Islet precursor cell (in vitro differentiated cells): ENCODE measurements around the gene PPP1R12A.
"Not testable (repeated sequence)": the region's sequence is repeated elsewhere in the genome, so short reads cannot be mapped to it uniquely, and the experiment has no call there.

ENCODE experiments used
- DNase-seq: peaks from one replicate; pipeline ENCODE4 v3.0.0-alpha.2; 2018

PPP1R12A gene

GRCh38 chr12:79886917-79887519 is 47.9 kb downstream of the PPP1R12A start:
- DNase-seq: no peak

- DNase-seq: no peak
Observed at GRCh38 chr12:79885911-79886490, 48.9 kb downstream of the PPP1R12A start.

GRCh38 chr12:79884401-79885006 is 50.4 kb downstream of the PPP1R12A start:
- DNase-seq: no peak

GRCh38 chr12:79883216-79883615 is 51.7 kb downstream of the PPP1R12A start:
- no peak for DNase-seq

DNA sequence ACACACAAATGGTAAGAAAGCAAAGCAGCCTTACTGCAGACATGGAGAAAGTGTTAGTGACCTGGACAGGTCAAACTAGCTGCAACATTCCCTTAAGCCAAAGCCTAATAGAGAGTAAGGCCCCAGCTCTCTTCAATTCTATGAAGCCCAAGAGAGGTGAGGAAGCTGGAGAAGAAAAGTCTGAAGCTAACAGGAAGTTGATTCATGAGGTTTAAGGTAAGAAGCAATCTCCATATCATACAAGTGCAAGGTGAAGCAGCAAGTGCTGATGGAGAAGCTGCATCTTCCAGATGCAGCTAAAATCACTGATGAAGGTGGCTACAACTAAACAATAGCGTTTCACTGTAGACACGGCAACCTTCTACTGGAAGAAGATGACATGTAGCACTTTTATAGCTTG is 53.5 kb downstream of the PPP1R12A start:
- DNase-seq: no peak

GRCh38 chr12:79878506-79878905 is 56.4 kb downstream of the PPP1R12A start:
- not testable (repeated sequence) for DNase-seq

DNA sequence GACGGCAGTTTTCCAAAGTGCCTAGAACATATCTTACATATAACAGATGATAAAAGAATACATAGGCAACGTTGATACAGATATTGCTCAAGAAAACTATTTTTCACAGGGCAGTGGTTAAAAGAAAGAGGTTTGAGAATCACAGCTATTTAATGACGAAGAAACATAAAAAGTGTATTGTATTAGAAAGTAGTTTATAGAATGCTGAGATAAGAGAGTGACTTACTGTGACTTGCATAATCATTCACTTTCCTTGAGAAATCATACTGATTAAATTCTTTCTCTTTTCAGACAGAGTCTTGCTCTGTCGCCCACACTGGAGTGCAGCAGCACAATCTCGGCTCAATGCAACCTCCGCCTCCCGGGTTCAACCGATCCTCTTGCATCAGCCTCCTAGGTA is 57.7 kb downstream of the PPP1R12A start:
- no peak for DNase-seq

DNA sequence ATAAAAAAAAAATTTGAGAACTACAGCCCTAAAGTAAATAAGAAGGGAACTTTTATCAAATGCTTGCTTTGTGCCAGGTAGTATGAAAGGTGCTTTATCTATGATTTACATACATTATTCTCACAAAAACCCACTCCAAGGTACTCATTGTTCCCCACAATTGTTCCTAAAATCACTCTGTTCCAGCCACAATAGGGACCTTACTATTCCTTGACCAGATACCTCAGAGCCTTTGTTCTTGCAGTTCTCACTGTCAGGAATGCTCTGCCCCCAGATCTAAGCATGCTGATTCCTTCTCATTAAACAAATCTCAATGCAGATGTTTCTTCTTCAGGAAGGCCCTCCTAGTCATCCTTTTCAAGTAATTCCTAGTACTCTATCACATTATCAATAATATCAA is 60.2 kb downstream of the PPP1R12A start:
- DNase-seq: no peak

DNA sequence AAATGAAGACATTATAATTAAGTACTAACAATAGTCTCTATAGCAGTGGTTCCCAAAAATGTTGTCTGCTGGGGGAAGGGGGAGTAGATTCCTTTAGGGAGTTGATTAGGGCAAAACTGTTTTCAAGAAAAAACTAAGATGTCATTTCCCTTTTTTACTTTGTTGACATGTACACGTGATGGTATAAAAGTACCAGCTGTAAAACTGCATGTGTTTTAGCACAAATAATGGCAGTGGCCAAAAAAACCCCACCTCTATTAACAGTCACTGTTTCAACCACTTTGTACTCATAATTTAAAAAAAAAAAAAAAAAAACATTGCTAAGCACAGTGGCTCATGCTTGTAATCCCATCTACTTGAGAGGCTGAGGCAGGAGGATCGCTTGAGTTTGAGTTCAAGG is 61.7 kb downstream of the PPP1R12A start:
- DNase-seq: no peak

GRCh38 chr12:79871621-79872020 is 63.3 kb downstream of the PPP1R12A start:
- DNase-seq: no peak

GRCh38 chr12:79870916-79871315 is 64.0 kb downstream of the PPP1R12A start:
- no peak for DNase-seq

DNA sequence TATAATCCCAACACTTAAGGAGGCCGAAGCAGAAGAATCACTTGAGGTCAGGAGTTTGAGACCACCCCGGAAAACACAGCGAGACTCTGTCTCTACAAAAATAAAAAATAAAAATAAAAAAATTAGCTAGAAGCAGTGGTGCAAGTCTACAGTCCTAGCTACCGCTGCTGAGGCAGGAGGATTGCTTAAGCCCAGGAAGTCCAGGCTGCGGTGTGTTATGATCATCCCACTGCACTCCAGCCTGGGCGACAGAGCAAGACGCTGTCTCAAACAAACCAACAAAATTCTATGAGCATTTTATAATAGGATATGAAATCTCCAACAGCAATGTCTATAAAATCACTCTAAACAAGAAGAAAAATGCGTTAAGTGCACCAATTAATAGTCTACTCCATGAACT is 75.3 kb downstream of the PPP1R12A start:
- DNase-seq: no peak

DNA sequence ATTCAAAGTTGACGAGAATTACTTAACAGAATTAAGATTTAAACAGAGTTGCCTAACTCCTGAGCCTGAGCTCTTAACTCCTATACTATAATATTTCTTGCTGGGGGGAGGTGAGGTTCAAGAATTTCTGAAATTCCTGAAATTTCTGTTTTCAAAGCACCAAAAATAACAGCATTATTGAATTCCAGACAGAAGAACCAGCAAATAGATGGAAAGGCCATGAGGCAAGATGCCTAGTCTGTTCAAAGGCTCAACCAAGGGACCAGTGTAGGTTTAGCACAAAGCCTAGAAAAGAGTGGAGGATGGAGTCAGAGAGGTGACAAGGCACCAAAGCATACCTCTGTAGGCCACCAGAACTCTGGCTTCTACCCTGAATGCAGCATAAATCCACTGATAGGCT is 76.4 kb downstream of the PPP1R12A start:
- no peak for DNase-seq

- DNase-seq: no peak
Observed at GRCh38 chr12:79857675-79858074, 77.2 kb downstream of the PPP1R12A start.

DNA sequence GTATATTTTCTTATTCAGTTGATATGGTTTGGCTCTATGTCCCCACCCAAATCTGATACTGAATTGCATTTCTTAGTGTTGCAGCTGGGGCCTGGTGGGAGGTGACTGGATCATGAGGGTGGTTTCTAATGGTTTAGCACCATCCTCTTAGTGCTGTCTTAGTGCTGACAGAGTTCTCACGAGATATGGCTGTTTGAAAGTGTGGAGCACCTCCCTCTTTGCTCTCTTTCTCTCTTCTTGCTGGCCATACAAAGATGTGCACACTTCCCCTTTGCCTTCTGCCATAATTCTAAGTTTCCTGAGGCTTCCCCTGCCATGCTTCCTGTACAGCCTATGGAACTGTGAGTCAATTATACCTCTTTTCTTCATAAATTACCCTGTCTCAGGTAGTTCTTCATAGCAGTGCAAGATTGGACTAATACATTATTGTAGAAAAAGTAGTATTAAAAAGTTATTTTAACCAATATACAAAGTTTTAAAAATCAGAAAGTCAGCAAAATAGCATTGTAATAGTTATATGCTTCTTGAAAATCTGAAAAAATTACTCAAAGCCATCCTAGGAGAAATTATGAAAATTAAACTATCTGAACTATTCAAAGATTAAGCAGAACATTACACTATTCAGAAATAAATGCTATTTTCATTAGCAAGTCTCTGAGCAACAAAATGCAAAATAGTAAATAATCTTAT is 84.1 kb downstream of the PPP1R12A start:
- no peak for DNase-seq

GRCh38 chr12:79848339-79848738 is 86.6 kb downstream of the PPP1R12A start:
- DNase-seq: no peak

GRCh38 chr12:79847417-79847816 is 87.5 kb downstream of the PPP1R12A start:
- no peak for DNase-seq

DNA sequence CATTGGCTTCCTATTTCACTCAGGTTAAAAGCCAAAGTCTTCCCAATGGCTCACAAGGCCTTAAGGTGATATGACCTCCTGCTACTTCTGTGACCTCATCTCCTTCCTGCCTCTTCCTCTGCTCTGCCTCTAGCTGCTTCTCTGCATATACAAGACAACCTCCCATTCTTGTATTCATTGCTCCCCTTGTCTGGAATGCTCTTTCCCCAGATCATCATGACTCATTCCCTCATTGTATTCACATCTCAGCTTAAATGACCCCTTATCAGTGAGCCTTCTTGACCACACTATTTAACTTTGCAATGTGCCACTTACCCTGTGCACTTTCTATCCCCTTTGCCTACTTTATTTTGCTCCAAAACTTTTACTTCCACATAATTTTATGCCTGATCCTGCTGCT is 90.2 kb downstream of the PPP1R12A start:
- peak; percentile 96 for DNase-seq

DNA sequence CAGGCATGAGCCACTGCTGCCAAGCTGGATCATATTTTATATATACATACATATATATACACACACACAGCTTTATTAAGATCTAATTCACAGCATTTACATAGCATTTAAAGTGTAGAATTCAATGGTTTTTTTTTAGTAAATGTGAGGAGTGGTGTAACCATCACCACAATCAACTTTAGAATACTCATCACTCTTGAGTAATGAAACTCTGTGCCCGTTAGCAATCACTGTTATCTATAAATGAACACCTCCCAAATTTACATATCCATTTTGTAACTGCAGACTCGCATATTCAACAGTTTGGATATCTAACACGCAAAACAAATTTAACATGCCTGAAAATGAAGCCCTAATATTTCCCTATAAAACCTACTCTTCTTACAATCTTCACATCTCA is 90.9 kb downstream of the PPP1R12A start:
- DNase-seq: no peak

GRCh38 chr12:79842630-79843029 is 92.3 kb downstream of the PPP1R12A start:
- no peak for DNase-seq

DNA sequence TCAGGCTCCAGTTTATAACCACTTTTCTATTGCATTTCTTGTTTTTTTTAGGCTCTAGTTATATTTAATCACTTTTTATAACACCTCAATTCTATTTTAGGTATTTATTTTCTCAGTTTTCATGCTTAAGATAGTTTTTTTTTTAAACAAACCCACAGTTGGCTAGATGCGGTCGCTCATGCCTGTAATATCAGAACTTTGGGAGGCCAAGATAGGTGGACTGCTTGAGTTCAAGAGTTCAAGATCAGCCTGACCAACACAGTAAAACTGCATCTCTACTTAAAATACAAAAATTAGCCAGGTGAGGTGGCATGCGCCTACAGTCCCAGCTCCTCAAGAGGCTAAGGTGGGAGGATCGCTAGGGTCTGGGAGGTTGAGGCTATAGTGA is 93.0 kb downstream of the PPP1R12A start:
- DNase-seq: no peak

- no peak for DNase-seq
Observed at GRCh38 chr12:79841248-79841877, 93.5 kb downstream of the PPP1R12A start.

DNA sequence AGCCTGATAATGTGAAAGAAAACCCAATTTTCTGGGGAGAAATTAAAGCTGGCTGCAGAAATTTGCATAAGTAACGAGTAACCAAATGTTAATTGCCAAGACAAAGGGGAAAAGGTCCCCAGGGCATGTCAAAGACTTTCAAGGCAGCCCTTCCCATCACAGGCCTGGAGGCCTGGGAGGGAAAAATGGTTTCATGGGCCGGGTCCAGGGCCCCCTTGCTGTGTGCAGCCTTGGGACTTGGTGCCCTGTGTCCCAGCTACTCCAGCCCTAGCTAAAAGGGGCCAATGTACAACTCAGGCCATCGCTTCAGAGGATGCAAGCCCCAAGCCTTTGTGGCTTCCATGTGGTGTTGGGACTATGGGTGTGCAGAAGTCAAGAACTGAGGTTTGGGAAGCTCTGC is 96.5 kb downstream of the PPP1R12A start:
- no peak for DNase-seq

DNA sequence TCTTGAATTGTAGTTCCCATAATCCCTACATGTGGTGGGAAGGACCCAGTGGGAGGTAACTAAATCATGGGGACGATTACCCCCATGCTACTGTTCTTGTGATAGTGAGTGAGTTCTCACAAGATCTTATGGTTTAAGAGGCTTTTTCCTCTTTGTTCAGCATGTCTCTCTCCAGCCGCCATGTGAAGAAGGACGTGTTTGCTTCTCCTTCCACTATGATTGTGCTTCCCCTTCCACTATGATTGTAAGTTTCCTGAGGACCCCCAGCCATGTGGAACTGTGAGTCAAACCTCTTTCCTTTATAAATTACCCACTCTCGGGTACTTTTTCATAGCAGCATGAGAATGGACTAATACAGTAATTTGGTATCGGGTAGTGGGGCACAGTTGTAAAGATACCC is 97.3 kb downstream of the PPP1R12A start:
- DNase-seq: no peak
